Stimulated activated memory B cell treated with anti-CD40 and anti-IgM and Interleukin-4, amounts not matched to agents 10 μg/mL and 1 μg/mL and 100 μg/mL, for 72 hours (primary cell): ENCODE results near the gene RNF213.

Source experiments
- ATAC-seq: fragments of 150-1000 bp; cut with Tn5 transposase; 2 replicates; pipeline ENCODE4 v1.10.0; 2021
- H3K27ac Mint-ChIP-seq: one replicate; pipeline ENCODE4 v1.8.0; 2022; ENCODE audit warnings: mild to moderate bottlenecking, mixed read lengths
- H3K27me3 Mint-ChIP-seq: one replicate; pipeline ENCODE4 v1.8.0; 2022; ENCODE audit warnings: mixed read lengths
- H3K36me3 Mint-ChIP-seq: one replicate; pipeline ENCODE4 v1.8.0; 2022; ENCODE audit warnings: mixed read lengths
- H3K4me1 Mint-ChIP-seq: one replicate; pipeline ENCODE4 v1.8.0; 2022; ENCODE audit warnings: mixed read lengths
- H3K4me3 Mint-ChIP-seq: one replicate; pipeline ENCODE4 v1.8.0; 2022; ENCODE audit warnings: mild to moderate bottlenecking, moderate library complexity, mixed read lengths
- H3K9me3 Mint-ChIP-seq: one replicate; pipeline ENCODE4 v1.8.0; 2022; ENCODE audit warnings: mixed read lengths

Gene RNF213

DNA sequence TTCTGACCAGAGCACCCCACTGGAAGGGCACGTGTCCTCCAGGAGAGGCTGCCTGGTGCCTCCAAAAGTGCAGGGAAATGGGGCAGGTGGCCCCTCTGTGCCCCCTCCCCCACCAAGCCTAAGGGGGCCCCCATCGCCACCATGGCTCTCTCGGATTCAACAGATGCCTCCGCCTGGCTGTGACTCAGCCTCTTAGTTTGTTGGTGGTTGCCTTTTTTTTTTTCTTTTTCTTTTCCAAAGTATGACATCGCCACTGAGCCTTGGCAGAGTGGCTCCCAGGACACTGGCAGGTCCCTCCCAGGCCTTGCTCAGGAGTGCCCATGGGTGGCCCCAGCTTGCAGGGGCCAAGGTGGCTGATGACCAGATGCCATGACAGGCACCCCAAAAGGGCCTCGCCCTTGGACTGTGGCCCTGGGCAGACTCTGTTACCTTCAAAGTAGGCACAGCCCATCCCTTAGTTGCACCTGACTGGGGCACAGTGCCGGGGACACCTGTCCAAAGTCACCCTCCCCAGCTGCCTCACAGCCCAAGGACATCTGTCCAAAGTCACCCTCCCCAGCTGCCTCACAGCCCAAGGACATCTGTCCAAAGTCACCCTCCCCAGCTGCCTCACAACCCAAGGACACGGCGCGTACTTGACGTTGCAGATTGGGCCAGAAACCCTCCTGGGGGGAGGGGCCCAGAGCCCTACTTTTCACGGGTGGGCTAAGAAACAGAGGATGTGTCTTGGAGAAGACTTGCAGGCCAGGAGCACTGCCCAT lies 186.2 kb downstream of the RNF213 start:
- no peak overlapping the region for H3K27ac Mint-ChIP-seq
- no peak for ATAC-seq
- no peaks in the 10 kb centered on the region for H3K4me1 Mint-ChIP-seq

DNA sequence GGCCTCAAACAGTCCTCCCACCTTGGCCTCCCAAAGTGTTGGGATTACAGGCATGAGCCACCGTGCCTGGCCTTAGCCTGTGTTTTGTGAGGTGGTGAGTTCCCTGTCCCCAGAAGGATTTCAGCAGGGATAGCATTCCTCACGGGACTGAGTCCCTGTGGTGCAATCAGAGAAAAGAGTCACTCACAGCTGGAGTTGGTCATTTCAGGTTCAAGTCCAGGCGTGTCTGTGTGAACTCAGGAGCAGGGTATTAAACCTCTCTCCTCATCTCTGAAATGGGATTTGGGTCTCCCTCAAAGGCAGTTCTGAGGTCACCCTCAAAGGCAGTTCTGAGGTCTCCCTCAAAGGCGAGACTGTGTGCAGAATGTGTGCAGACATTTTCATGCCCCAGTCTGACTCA lies 187.1 kb downstream of the RNF213 start:
- peaks cover 26% of the 10 kb centered on the region for H3K27me3 Mint-ChIP-seq
- no peaks in the 10 kb centered on the region for H3K9me3 Mint-ChIP-seq
- H3K27ac Mint-ChIP-seq: no peak overlapping the region
- H3K36me3 Mint-ChIP-seq: peaks cover under 1% of the 10 kb centered on the region
- H3K4me3 Mint-ChIP-seq: no peak overlapping the region
- H3K4me1 Mint-ChIP-seq: no peaks in the 10 kb centered on the region
- no peak for ATAC-seq

More for the DNA sequence above, 186.2 kb downstream of the RNF213 start:
- H3K27me3 Mint-ChIP-seq: peaks cover 36% of the 10 kb centered on the region
- no peak overlapping the region for H3K4me3 Mint-ChIP-seq
- H3K9me3 Mint-ChIP-seq: no peaks in the 10 kb centered on the region
- H3K36me3 Mint-ChIP-seq: peaks cover 7% of the 10 kb centered on the region
